Subcutaneous adipose tissue (tissue), 4 donors: Measurements from ENCODE around the gene KIF21A. TPM values are rescaled to one million over a fixed set of nuclear protein-coding genes. Genes with fewer than 3 reads are reported as not detected.

Source experiments
- total RNA-seq, 4 donors: library from RNA; depleted of rRNA; stranded (reverse); fragments of >200 nt; gene quantifications; one replicate each; pipeline ENCODE4 v1.1.0, GENCODE V29; 2016
- TF ChIP-seq, protein P1 (sequence below): fragments of 450-650 bp; IDR thresholded peaks from one replicate; pipeline ENCODE4 v1.5.1; 2016; ENCODE audit warnings: low read depth, mild to moderate bottlenecking, control low read depth, antibody characterized with exemption, moderate library complexity

The KIF21A gene
- total RNA-seq, 4 donors from 2014 or later, result 9.2 to 27.1 (median 20.8) TPM

GRCh38 chr12:39386335-39386734 is 56.6 kb downstream of the KIF21A start:
- TF ChIP-seq, protein P1, sequence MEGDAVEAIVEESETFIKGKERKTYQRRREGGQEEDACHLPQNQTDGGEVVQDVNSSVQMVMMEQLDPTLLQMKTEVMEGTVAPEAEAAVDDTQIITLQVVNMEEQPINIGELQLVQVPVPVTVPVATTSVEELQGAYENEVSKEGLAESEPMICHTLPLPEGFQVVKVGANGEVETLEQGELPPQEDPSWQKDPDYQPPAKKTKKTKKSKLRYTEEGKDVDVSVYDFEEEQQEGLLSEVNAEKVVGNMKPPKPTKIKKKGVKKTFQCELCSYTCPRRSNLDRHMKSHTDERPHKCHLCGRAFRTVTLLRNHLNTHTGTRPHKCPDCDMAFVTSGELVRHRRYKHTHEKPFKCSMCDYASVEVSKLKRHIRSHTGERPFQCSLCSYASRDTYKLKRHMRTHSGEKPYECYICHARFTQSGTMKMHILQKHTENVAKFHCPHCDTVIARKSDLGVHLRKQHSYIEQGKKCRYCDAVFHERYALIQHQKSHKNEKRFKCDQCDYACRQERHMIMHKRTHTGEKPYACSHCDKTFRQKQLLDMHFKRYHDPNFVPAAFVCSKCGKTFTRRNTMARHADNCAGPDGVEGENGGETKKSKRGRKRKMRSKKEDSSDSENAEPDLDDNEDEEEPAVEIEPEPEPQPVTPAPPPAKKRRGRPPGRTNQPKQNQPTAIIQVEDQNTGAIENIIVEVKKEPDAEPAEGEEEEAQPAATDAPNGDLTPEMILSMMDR, result no peak

- TF ChIP-seq, protein P1, result no peak
Measured at GRCh38 chr12:39383114-39383513, 59.8 kb downstream of the KIF21A start.

GRCh38 chr12:39380090-39380489 is 62.8 kb downstream of the KIF21A start:
- TF ChIP-seq, protein P1, result no peak

- TF ChIP-seq, protein P1, result no peak
Measured at GRCh38 chr12:39378341-39378740, 64.6 kb downstream of the KIF21A start.

DNA sequence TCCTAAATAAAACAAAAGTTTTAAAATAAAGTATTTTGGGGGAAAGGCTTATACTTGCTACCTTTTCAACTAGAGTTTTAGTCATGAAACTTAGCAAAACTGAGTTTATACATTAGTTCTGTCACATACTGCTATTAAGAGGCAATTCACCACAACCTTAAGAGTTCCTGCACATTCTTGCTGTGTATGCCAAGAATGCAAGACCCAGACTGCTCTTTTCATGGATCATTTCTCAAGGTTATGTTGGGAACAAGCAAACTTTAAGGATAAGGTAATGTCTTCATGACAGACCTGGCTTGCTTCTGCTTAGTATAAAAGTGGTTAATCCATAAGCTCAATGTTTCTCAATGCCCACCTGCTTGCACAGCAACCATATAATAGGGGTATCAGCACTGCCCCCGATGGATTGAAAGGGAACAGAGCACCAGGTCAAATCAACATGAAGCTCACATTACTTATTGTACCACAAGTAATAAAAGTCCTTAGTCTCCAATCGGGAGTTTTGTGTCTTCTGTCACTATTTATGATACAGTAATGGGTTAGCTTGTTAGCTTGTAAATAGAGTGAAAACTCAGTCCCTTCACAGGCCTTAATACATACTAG is 67.6 kb downstream of the KIF21A start:
- TF ChIP-seq, protein P1, result no peak

DNA sequence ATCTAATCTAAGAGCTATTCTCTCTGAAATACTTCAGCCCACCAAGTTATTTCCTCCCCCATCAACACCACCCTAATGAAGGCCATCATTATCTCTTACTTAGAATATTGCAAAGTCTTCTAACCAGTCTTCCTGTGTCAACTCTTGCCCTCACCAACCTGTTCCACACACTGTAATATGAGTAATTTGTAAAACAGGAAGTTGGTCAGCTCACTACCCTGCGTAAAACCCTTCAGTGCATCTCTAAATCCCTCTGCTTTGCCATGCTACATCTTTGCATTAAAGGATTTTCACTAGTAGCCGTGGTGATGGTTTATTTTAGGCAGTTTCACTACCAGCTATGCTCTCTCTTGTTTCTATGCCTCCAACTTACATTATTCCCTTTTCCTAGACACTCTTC is 70.0 kb downstream of the KIF21A start:
- TF ChIP-seq, protein P1, result no peak

DNA sequence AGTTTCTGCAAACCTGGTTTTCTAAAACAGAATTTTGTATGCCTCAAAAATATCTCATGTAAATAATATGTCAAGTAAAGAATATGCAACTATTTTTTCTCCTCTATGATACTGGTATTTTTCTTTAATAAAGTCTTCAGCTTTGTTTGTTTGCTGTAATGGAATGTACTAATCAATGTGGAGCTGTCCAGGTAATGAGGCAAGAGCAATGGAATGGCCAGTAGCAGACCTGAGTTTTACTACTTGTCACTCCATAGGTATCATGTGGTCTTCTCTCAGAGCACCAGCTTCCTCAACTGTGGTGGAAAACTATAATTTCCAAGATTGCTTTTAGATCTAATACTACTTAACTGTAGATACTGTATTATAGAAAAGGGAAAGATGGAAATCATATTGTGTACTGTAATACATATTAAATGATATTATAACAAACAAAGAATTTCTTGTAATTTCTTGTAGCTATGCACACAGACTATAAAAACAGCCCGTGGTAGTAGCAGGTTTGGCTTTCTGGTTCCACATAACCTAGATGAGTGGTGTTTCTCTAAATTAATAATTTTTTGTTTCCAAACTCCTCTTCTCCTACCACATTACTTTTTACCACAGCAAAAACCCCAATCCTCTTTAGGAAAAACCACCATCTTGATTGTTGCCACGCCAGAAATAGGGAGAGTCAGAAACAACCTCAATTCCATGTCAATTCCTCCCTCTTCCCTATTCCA is 70.6 kb downstream of the KIF21A start:
- TF ChIP-seq, protein P1, result no peak
